Measurements from ENCODE around the gene DUSP12. TPM values are rescaled to one million over a fixed set of nuclear protein-coding genes. Genes with fewer than 3 reads are reported as not detected.

DUSP12 gene
- total and polyA plus RNA-seq, 9 of the 15 experiments (the other 6 are each of a cell fraction or from before 2014, with no cell fraction given) = 10.4 to 81.4 (median 43.6) TPM

DNA sequence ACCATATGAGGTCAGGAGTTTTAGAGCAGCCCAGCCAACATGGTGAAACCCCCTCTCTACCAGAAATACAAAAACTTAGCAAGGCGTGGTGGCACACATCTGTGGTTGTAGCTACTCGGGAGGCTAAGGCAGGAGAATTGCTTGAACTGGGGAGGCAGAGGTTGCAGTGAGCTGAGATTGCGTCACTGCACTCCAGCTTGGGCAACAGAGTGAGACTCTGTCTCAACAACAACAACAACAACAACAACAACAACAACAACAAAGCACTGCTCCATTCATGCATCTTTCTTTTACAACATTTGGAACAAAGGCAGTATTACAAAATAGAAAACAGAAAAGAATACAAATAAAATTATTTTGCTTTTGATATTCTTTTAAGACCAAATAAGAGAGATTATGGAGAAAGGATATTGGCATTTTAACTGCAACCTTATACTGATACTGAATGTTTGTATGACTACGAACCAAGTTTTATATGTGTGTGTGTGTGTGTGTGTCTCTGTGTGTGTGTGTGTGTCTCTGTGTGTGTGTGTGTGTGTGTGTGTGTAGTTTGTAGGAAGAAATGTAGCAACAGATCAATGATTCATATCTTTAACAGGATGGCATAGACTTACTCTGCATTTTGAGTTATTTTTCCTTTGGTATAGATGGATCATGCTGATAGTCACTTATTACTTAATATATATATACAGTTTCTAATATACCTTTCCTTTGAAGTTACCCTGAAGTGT is 41.2 kb downstream of the DUSP12 start:
- H3K36me3 ChIP-seq (ENCODE audit: control insufficient read depth, insufficient read depth, low read length) = peaks cover 74% of the 10 kb centered on the region

More for the DNA sequence above, 41.2 kb downstream of the DUSP12 start:
- 85% methylated on average over 4 of the region's 4 CpGs for WGBS (ENCODE audit: insufficient coverage, low coverage, missing lambda C conversion rate)
- H3K9ac ChIP-seq (ENCODE audit: insufficient read depth in 1 of 2, low read depth in 2 of 2, low read length in 2 of 2) = no peak overlapping the region
- CTCF ChIA-PET (ENCODE audit: low intra/inter-chr PET ratio) = no interaction called here
- no peak for FAIRE-seq
- POLR2A ChIA-PET = interaction anchor here (0.7 kb wide), 1 partner anchor 197 kb away, joined by 3 read pairs; no protein-coding TSS in a partner anchor
- ATAC-seq = no peak
- H3K9me1 ChIP-seq (ENCODE audit: control insufficient read depth, insufficient read depth, low read length) = no peaks in the 10 kb centered on the region
- in situ Hi-C loops (cut with MboI) = loop anchor here (10.0 kb wide), 1 partner anchor 244 kb away; no protein-coding TSS in a partner anchor
- no peaks in the 10 kb centered on the region for H3K79me2 ChIP-seq (ENCODE audit: control insufficient read depth, insufficient read depth, low read length)
- H3K27ac ChIP-seq (ENCODE audit: extremely low read depth, low read depth, low read length) = no peak overlapping the region
- no peak overlapping the region for H3K4me2 ChIP-seq (ENCODE audit: insufficient read depth, low read length)
- intact Hi-C loops (cut with micrococcal nuclease) = loop anchor here (5.0 kb wide), 1 partner anchor 117 kb away; no protein-coding TSS in a partner anchor
- H3K9me3 ChIP-seq (replicated peaks; ENCODE audit: control insufficient read depth, insufficient read depth, low read depth, low read length) = no peaks in the 10 kb centered on the region
- no TSS peak for BruUV-seq (replicated peaks)
- TF ChIP-seq, protein P1, sequence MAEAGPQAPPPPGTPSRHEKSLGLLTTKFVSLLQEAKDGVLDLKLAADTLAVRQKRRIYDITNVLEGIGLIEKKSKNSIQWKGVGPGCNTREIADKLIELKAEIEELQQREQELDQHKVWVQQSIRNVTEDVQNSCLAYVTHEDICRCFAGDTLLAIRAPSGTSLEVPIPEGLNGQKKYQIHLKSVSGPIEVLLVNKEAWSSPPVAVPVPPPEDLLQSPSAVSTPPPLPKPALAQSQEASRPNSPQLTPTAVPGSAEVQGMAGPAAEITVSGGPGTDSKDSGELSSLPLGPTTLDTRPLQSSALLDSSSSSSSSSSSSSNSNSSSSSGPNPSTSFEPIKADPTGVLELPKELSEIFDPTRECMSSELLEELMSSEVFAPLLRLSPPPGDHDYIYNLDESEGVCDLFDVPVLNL (CRISPR knock-in tag; IDR thresholded peaks at IDR 0.05; ENCODE audit: low read depth) = no peak
- TF ChIP-seq, protein P2, sequence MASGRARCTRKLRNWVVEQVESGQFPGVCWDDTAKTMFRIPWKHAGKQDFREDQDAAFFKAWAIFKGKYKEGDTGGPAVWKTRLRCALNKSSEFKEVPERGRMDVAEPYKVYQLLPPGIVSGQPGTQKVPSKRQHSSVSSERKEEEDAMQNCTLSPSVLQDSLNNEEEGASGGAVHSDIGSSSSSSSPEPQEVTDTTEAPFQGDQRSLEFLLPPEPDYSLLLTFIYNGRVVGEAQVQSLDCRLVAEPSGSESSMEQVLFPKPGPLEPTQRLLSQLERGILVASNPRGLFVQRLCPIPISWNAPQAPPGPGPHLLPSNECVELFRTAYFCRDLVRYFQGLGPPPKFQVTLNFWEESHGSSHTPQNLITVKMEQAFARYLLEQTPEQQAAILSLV (tag; IDR thresholded peaks at IDR 0.05) = 0 out of 2 replicates have a peak, but pooled peaks have one; percentile 26
- TF ChIP-seq HOXB6 (CRISPR knock-in tag; IDR thresholded peaks at IDR 0.05; ENCODE audit: borderline replicate concordance) = no peak
- no peak for TF ChIP-seq RBM39 (optimal IDR thresholded peaks at IDR 0.05; ENCODE audit: low read depth, low read length)
- no peak for TF ChIP-seq CEBPG (CRISPR knock-in tag; IDR thresholded peaks at IDR 0.05)
- peak; percentile 57 to 67; a peak in 3 of 4 replicates for TF ChIP-seq CEBPG (tag; conservative IDR thresholded peaks at IDR 0.05 in 1 of 2, IDR thresholded peaks at IDR 0.05 in 1 of 2)
- TF ChIP-seq SUPT5H (IDR thresholded peaks at IDR 0.05) = 0 out of 2 replicates have a peak, but pooled peaks have one; percentile 37
- TF ChIP-seq CHAMP1 (IDR thresholded peaks at IDR 0.05) = no peak
- peak; percentile 85 for TF ChIP-seq CEBPB (tag; IDR thresholded peaks at IDR 0.05)
- H3K4me3 ChIP-seq = no peak overlapping the region
- no peak overlapping the region for H2AFZ ChIP-seq (ENCODE audit: low read depth, low read length)
- H4K20me1 ChIP-seq (replicated peaks; ENCODE audit: control insufficient read depth, insufficient read depth, low read length) = no peaks in the 10 kb centered on the region
- H3K27me3 ChIP-seq (ENCODE audit: control insufficient read depth in 2 of 2, insufficient read depth in 2 of 2, low read length in 2 of 2) = no peaks in the 10 kb centered on the region
- H3K4me1 ChIP-seq (replicated peaks in 1 of 2; ENCODE audit: control insufficient read depth in 2 of 2, insufficient read depth in 2 of 2, low read length in 2 of 2) = no peaks in the 10 kb centered on the region; a peak in 1 of 5 replicates
- DNase-seq (ENCODE audit: extremely low read depth in 1 of 4, low spot score in 3 of 4) = no peak
